H1 (cell line): ENCODE measurements around the gene ZMAT5. TPM values are rescaled to one million over a fixed set of nuclear protein-coding genes. Genes with fewer than 3 reads are reported as not detected.

Experiments used
- CTCF ChIA-PET: fragments of 300-600 bp; sonication (Branson Sonifier 250); formaldehyde crosslinking; loops from one replicate; lab custom pipeline; 2021; ENCODE audit not compliant: partially characterized antibody; lab: Charles Lee
- POLR2A ChIA-PET: fragments of 300-600 bp; sonication (Branson Sonifier 250); formaldehyde crosslinking; loops from one replicate; lab custom pipeline; 2021; ENCODE audit warnings: inconsistent platforms; ENCODE audit not compliant: partially characterized antibody; lab: Charles Lee
- DNase-seq, 2 experiments: peaks; one replicate each; pipeline versions ENCODE4 v3.0.0 to v3.0.0-alpha.2; 2010 to 2022; ENCODE audit warnings: low spot score in 2 of 2, low read depth in 1 of 2, mixed read lengths in 1 of 2
- FAIRE-seq: peaks from 2 replicates; lab custom pipeline; 2011; peaks lifted over from hg19 to GRCh38; lab: Jason Lieb, UNC
- H2AFZ ChIP-seq: 2 replicates; pipeline ENCODE4 v1.8.1; 2012; ENCODE audit warnings: low read length, inconsistent platforms
- H2AK5ac ChIP-seq: 2 replicates; pipeline ENCODE4 v1.6.1; 2013; ENCODE audit warnings: low read depth, low read length
- H2BK120ac ChIP-seq: replicated peaks from 2 replicates; pipeline ENCODE3; 2013; ENCODE audit warnings: low read depth, low read length, inconsistent platforms
- H2BK12ac ChIP-seq: 2 replicates; pipeline ENCODE4 v1.6.1; 2013; ENCODE audit warnings: low read depth, low read length
- H2BK15ac ChIP-seq: 2 replicates; pipeline ENCODE4 v1.6.1; 2013; ENCODE audit warnings: low read length
- H2BK20ac ChIP-seq: 2 replicates; pipeline ENCODE4 v1.6.1; 2013; ENCODE audit warnings: low read length
- H2BK5ac ChIP-seq: 2 replicates; pipeline ENCODE4 v1.6.1; 2013; ENCODE audit warnings: low read depth, low read length
- H3K14ac ChIP-seq: 2 replicates; pipeline ENCODE4 v1.6.1; 2013; ENCODE audit warnings: inconsistent platforms; ENCODE audit not compliant: insufficient read length
- H3K18ac ChIP-seq: 2 replicates; pipeline ENCODE4 v1.6.1; 2013; ENCODE audit warnings: low read length; ENCODE audit errors: extremely low read depth
- H3K23ac ChIP-seq: 2 replicates; pipeline ENCODE4 v1.6.1; 2013; ENCODE audit warnings: inconsistent platforms; ENCODE audit not compliant: insufficient read length
- H3K23me2 ChIP-seq: 2 replicates; pipeline ENCODE4 v1.6.1; 2013; ENCODE audit warnings: low read depth, low read length
- H3K27ac ChIP-seq: 2 replicates; pipeline ENCODE4 v1.6.1; 2011; ENCODE audit warnings: low read depth, low read length, inconsistent platforms
- H3K27me3 ChIP-seq, 4 experiments: replicated peaks in 1 of 4; 1 replicate in 1 of 4; 2 replicates in 3 of 4; pipeline versions ENCODE4 v1.6.1 to v1.8.1; 2011 to 2013; ENCODE audit warnings: low read length in 3 of 4, mild to moderate bottlenecking in 3 of 4, inconsistent platforms in 2 of 4, mixed read lengths in 2 of 4, moderate library complexity in 1 of 4; ENCODE audit not compliant: control insufficient read depth in 3 of 4, insufficient read depth in 3 of 4; ENCODE audit errors: extremely low read depth in 1 of 4
- H3K36me3 ChIP-seq, 4 experiments: 2 replicates each; pipeline versions ENCODE4 v1.6.1 to v1.8.1; 2011 to 2013; ENCODE audit warnings: mild to moderate bottlenecking in 4 of 4, low read length in 3 of 4, moderate library complexity in 2 of 4, control low read depth in 1 of 4, inconsistent platforms in 1 of 4; ENCODE audit not compliant: insufficient read depth in 4 of 4, control insufficient read depth in 2 of 4
- H3K4ac ChIP-seq: replicated peaks from 2 replicates; pipeline ENCODE3; 2013; ENCODE audit warnings: low read length, low read depth, mixed read lengths, inconsistent platforms; ENCODE audit not compliant: insufficient read length
- H3K4me1 ChIP-seq, 4 experiments: replicated peaks in 1 of 4; 1 replicate in 1 of 4; 2 replicates in 3 of 4; pipeline versions ENCODE4 v1.6.1 to v1.8.1; 2011 to 2013; ENCODE audit warnings: low read length in 3 of 4, inconsistent platforms in 2 of 4, mixed read lengths in 1 of 4; ENCODE audit not compliant: insufficient read depth in 4 of 4, control insufficient read depth in 3 of 4
- H3K4me2 ChIP-seq, 2 experiments: 2 replicates each; pipeline versions ENCODE4 v1.6.1 to v1.8.1; 2011 to 2013; ENCODE audit warnings: low read depth in 2 of 2, low read length in 2 of 2, control low read depth in 1 of 2, inconsistent platforms in 1 of 2, mild to moderate bottlenecking in 1 of 2; ENCODE audit not compliant: insufficient read depth in 1 of 2
- H3K4me3 ChIP-seq, 4 experiments: fragments of 200-600, 300-600 bp in 1 of 4; sonication (generic), shearing (Covaris generic), sonication (Bioruptor Twin) in 1 of 4; 2 replicates each; pipeline versions ENCODE4 v1.5.1 to v1.8.1; 2011 to 2016; ENCODE audit warnings: low read length in 4 of 4, low read depth in 3 of 4, control low read depth in 2 of 4, inconsistent platforms in 2 of 4, mild to moderate bottlenecking in 2 of 4, mixed read lengths in 1 of 4, moderate library complexity in 1 of 4; ENCODE audit not compliant: insufficient read depth in 2 of 4; ENCODE audit errors: extremely low read depth in 1 of 4
- H3K56ac ChIP-seq: replicated peaks from 2 replicates; pipeline ENCODE3; 2013; ENCODE audit warnings: low read depth, mild to moderate bottlenecking, mixed read lengths, low read length, inconsistent platforms; ENCODE audit not compliant: insufficient read length
- H3K79me1 ChIP-seq: 2 replicates; pipeline ENCODE4 v1.6.1; 2013; ENCODE audit warnings: low read depth, low read length, control low read depth
- H3K79me2 ChIP-seq, 2 experiments: 2 replicates each; pipeline versions ENCODE4 v1.6.1 to v1.8.1; 2012 to 2013; ENCODE audit warnings: low read length in 2 of 2, mild to moderate bottlenecking in 2 of 2, inconsistent platforms in 1 of 2; ENCODE audit not compliant: insufficient read depth in 2 of 2, control insufficient read depth in 1 of 2
- H3K9ac ChIP-seq, 4 experiments: replicated peaks in 1 of 4; 1 replicate in 1 of 4; 2 replicates in 3 of 4; pipeline versions ENCODE4 v1.6.1 to v1.8.1; 2011 to 2013; ENCODE audit warnings: low read depth in 3 of 4, low read length in 3 of 4, control low read depth in 2 of 4, mild to moderate bottlenecking in 2 of 4, moderate library complexity in 2 of 4, inconsistent platforms in 1 of 4; ENCODE audit errors: extremely low read depth in 1 of 4
- H3K9me3 ChIP-seq, 2 experiments: 2 replicates each; pipeline versions ENCODE4 v1.6.1 to v1.8.1; 2012 to 2013; ENCODE audit warnings: mild to moderate bottlenecking in 2 of 2, moderate library complexity in 2 of 2, control low read depth in 1 of 2, inconsistent platforms in 1 of 2, low read depth in 1 of 2, low read length in 1 of 2, mixed read lengths in 1 of 2; ENCODE audit not compliant: insufficient read depth in 2 of 2
- H4K20me1 ChIP-seq, 2 experiments: replicated peaks in 1 of 2; 2 replicates each; pipeline versions ENCODE3 to v1.8.1; 2011 to 2013; ENCODE audit warnings: inconsistent platforms in 2 of 2, low read length in 2 of 2, mild to moderate bottlenecking in 1 of 2; ENCODE audit not compliant: insufficient read depth in 2 of 2, control insufficient read depth in 1 of 2
- H4K5ac ChIP-seq: 2 replicates; pipeline ENCODE4 v1.6.1; 2013; ENCODE audit warnings: low read length, low read depth, mixed read lengths, inconsistent platforms; ENCODE audit not compliant: insufficient read length
- H4K8ac ChIP-seq: 2 replicates; pipeline ENCODE4 v1.8.0; 2013; ENCODE audit warnings: mild to moderate bottlenecking, moderate library complexity, low read length, inconsistent platforms; ENCODE audit not compliant: insufficient read depth; ENCODE audit errors: extremely low read depth
- H4K91ac ChIP-seq: replicated peaks from 2 replicates; pipeline ENCODE3; 2013; ENCODE audit warnings: low read length, mixed read lengths, inconsistent platforms; ENCODE audit not compliant: insufficient read length
- HDAC2 ChIP-seq, 2 experiments: fragments of 300-600 bp in 1 of 2; sonication (generic) in 1 of 2; IDR thresholded peaks; 2 replicates each; pipeline ENCODE4 v1.6.1; 2011 to 2012; ENCODE audit warnings: low read depth in 2 of 2, low read length in 2 of 2, mild to moderate bottlenecking in 2 of 2, moderate library complexity in 2 of 2, borderline replicate concordance in 1 of 2, inconsistent platforms in 1 of 2
- JUN ChIP-seq: IDR thresholded peaks from 2 replicates; pipeline ENCODE4 v1.6.1; 2011; ENCODE audit warnings: low read depth, mild to moderate bottlenecking, improper control_type of control experiment, low read length
- YY1 ChIP-seq: IDR thresholded peaks from 2 replicates; pipeline ENCODE4 v1.6.1; 2011; ENCODE audit warnings: low read depth, mild to moderate bottlenecking, low read length
- WGBS, 2 experiments: shearing (Covaris generic) in 1 of 2; methylation state at CpG; one replicate each; pipeline versions ENCODE4 v1.1.6 to v1.1.7; 2013 to 2015; ENCODE audit warnings: low lambda C conversion rate in 2 of 2, mixed read lengths in 2 of 2, inconsistent platforms in 1 of 2, low coverage in 1 of 2, missing lambda C conversion rate in 1 of 2; ENCODE audit not compliant: insufficient replicate concordance in 2 of 2, insufficient coverage in 1 of 2, insufficient read length in 1 of 2; ENCODE audit errors: extremely low coverage in 1 of 2, missing lambda C conversion rate in 1 of 2; 5-methylcytosine and 5-hydroxymethylcytosine counted together
- polyA plus RNA-seq, 7 experiments: library from polyadenylated mRNA; depleted of rRNA in 3 of 7; stranded (reverse) in 5 of 7; unstranded in 2 of 7; fragments of >200 nt in 5 of 7; fragments of 200-250 nt in 2 of 7; gene quantifications; 1 replicate in 5 of 7; 2 replicates in 1 of 7; 4 replicates in 1 of 7; pipeline versions ENCODE4 v1.2.1 to v1.2.3, GENCODE V29; 2011 to 2013; ENCODE audit warnings: missing spikeins in 2 of 7, mixed read lengths in 2 of 7
- total RNA-seq: library from RNA; stranded (reverse); fragmentation: NEBNext Ultra II Directional; extraction: Animal tissue kit (Norgen Biotek cat#: 25700); gene quantifications from 2 replicates; pipeline ENCODE4 v1.2.1, GENCODE V29; 2021

Gene ZMAT5
- total and polyA plus RNA-seq, 2 of the 8 experiments (the other 6 are each of a cell fraction or from before 2014, with no cell fraction given), result 14.0 to 38.3 TPM

- Histone ChIP-seq H2AFZ (no peak overlapping the region), H4K5ac (no peak overlapping the region), H2BK15ac (no peak overlapping the region), H3K27me3 (no peaks in the 10 kb centered on the region), H3K56ac (no peak overlapping the region), H2BK20ac (no peak overlapping the region), H3K36me3 (no peaks in the 10 kb centered on the region), H3K4me3 (no peak overlapping the region), H3K9ac (no peak overlapping the region), H2AK5ac (no peak overlapping the region), H3K4ac (no peak overlapping the region), H3K9me3 (no peaks in the 10 kb centered on the region), H4K8ac (no peak overlapping the region), H3K23me2 (no peaks in the 10 kb centered on the region), H4K20me1 (no peaks in the 10 kb centered on the region), H4K91ac (no peak overlapping the region), H3K79me2 (no peaks in the 10 kb centered on the region), H3K23ac (no peak overlapping the region), H2BK5ac (no peak overlapping the region), H3K18ac (no peak overlapping the region), H3K79me1 (no peaks in the 10 kb centered on the region; the same call in 1 of the 2 replicates), H3K4me1 (peaks cover 0 to 4% (median 3%) of the 10 kb centered on the region in 4 experiments; a peak in 6 of 7 replicates), H3K4me2 (no peak overlapping the region), H3K27ac (no peak overlapping the region), H2BK12ac (no peak overlapping the region), H3K14ac (no peak overlapping the region), H2BK120ac (no peak overlapping the region)
- FAIRE-seq (no peak), DNase-seq (no peak)
- CTCF ChIA-PET, result interaction anchor here (2.0 kb wide), 1 partner anchor 46 kb away, joined by 4 read pairs; no protein-coding TSS in a partner anchor
- WGBS, 2 experiments, result 92% methylated on average over 4 of the region's 5 CpGs; no CpG with 5 or more reads in 1 of the 2 experiments
- no peak for TF ChIP-seq HDAC2 (IDR thresholded peaks at IDR 0.05; ENCODE audit: borderline replicate concordance in 1 of 2, low read depth in 2 of 2, low read length in 2 of 2)
- TF ChIP-seq JUN, result no peak
- TF ChIP-seq YY1, result no peak
- POLR2A ChIA-PET, result interaction anchor here (0.9 to 1.2 kb wide), 3 partner anchors 17 to 23 kb away, joined by 3 to 6 read pairs (median 3); no protein-coding TSS in a partner anchor
Measured at GRCh38 chr22:29740216-29740615, 26.6 kb downstream of the ZMAT5 start.
